ENCODE data around the gene DOCK1. TPM values are rescaled to one million over a fixed set of nuclear protein-coding genes. Genes with fewer than 3 reads are reported as not detected.

DOCK1 gene
- total RNA-seq, 4 donors from 2014 or later = 4.3 to 6.0 (median 4.8) TPM

- Histone ChIP-seq H3K36me3 (no peaks in the 10 kb centered on the region), H3K9me3 (no peaks in the 10 kb centered on the region), H3K4me1 (no peaks in the 10 kb centered on the region), H3K27me3 (no peaks in the 10 kb centered on the region), H3K4me3 (no peak overlapping the region), H3K27ac (no peak overlapping the region)
- TF ChIP-seq CTCF (IDR thresholded peaks at IDR 0.05 in 4 of 5, conservative IDR thresholded peaks at IDR 0.05 in 1 of 5) = no peak
- TF ChIP-seq POLR2A (IDR thresholded peaks at IDR 0.05) = no peak
- DNase-seq = no peak
- intact Hi-C loops (cut with DNase I; ENCODE audit: low total_unique reads) = no loop called here
- in situ Hi-C loops (cut with MboI; ENCODE audit: low sequenced_read_pairs in 4 of 4) = no loop called here
- no peak for ATAC-seq
These were observed 50.9 kb downstream of the DOCK1 start for GRCh38 chr10:126955934-126956711.

- no peaks in the 10 kb centered on the region for H3K9me3 ChIP-seq
- no peaks in the 10 kb centered on the region for H3K4me1 ChIP-seq
- no peak overlapping the region for H3K4me3 ChIP-seq
- in situ Hi-C loops (cut with MboI; ENCODE audit: low sequenced_read_pairs in 4 of 4) = no loop called here
- no peaks in the 10 kb centered on the region for H3K36me3 ChIP-seq
- intact Hi-C loops (cut with DNase I; ENCODE audit: low total_unique reads) = no loop called here
- ATAC-seq (no peak), DNase-seq (no peak)
- no peaks in the 10 kb centered on the region for H3K27me3 ChIP-seq
- no peak overlapping the region for H3K27ac ChIP-seq
- no peak for TF ChIP-seq CTCF (IDR thresholded peaks at IDR 0.05 in 4 of 5, conservative IDR thresholded peaks at IDR 0.05 in 1 of 5)
- no peak for TF ChIP-seq POLR2A (IDR thresholded peaks at IDR 0.05)
These were observed 51.5 kb downstream of the DOCK1 start for GRCh38 chr10:126956712-126957108.

GRCh38 chr10:126957111-126957510 is 51.9 kb downstream of the DOCK1 start:
- in situ Hi-C loops (cut with MboI; ENCODE audit: low sequenced_read_pairs in 4 of 4) = no loop called here
- ATAC-seq (no peak), DNase-seq (no peak)
- no peak overlapping the region for H3K27ac ChIP-seq
- TF ChIP-seq POLR2A (IDR thresholded peaks at IDR 0.05) = no peak
- TF ChIP-seq CTCF (IDR thresholded peaks at IDR 0.05 in 4 of 5, conservative IDR thresholded peaks at IDR 0.05 in 1 of 5) = no peak
- no peaks in the 10 kb centered on the region for H3K27me3 ChIP-seq
- intact Hi-C loops (cut with DNase I; ENCODE audit: low total_unique reads) = no loop called here
- H3K4me1 ChIP-seq = no peaks in the 10 kb centered on the region
- no peaks in the 10 kb centered on the region for H3K36me3 ChIP-seq
- H3K4me3 ChIP-seq = no peak overlapping the region
- no peaks in the 10 kb centered on the region for H3K9me3 ChIP-seq

GRCh38 chr10:126959431-126959830 is 54.2 kb downstream of the DOCK1 start:
- intact Hi-C loops (cut with DNase I; ENCODE audit: low total_unique reads) (no loop called here), in situ Hi-C loops (cut with MboI; ENCODE audit: low sequenced_read_pairs in 4 of 4) (no loop called here)
- H3K27me3 ChIP-seq = no peaks in the 10 kb centered on the region
- H3K27ac ChIP-seq = no peak overlapping the region
- no peak overlapping the region for H3K4me3 ChIP-seq
- ATAC-seq = no peak
- no peaks in the 10 kb centered on the region for H3K9me3 ChIP-seq
- no peak for DNase-seq
- no peaks in the 10 kb centered on the region for H3K4me1 ChIP-seq
- H3K36me3 ChIP-seq = no peaks in the 10 kb centered on the region
- TF ChIP-seq POLR2A (IDR thresholded peaks at IDR 0.05) (no peak), CTCF (IDR thresholded peaks at IDR 0.05 in 4 of 5, conservative IDR thresholded peaks at IDR 0.05 in 1 of 5) (no peak)

All from gastrocnemius medialis (tissue), 4 donors.